Muscle of arm (tissue), 12 donors: Measurements from ENCODE around the gene UQCC2. TPM values are rescaled to one million over a fixed set of nuclear protein-coding genes. Genes with fewer than 3 reads are reported as not detected.

Experiments
- DNase-seq: peaks from one replicate; pipeline ENCODE4 v3.0.0-alpha.2; 2013
- polyA plus RNA-seq, 12 donors: library from polyadenylated mRNA; unstranded; fragments of 120-200 nt; gene quantifications; one replicate each; pipeline ENCODE4 v1.2.1, GENCODE V29; 2013; ENCODE audit not compliant: insufficient read length in 12 of 12

The UQCC2 gene
- polyA plus RNA-seq, 12 donors, result 40.5 to 90.5 (median 67.4) TPM; not detected in 1

DNA sequence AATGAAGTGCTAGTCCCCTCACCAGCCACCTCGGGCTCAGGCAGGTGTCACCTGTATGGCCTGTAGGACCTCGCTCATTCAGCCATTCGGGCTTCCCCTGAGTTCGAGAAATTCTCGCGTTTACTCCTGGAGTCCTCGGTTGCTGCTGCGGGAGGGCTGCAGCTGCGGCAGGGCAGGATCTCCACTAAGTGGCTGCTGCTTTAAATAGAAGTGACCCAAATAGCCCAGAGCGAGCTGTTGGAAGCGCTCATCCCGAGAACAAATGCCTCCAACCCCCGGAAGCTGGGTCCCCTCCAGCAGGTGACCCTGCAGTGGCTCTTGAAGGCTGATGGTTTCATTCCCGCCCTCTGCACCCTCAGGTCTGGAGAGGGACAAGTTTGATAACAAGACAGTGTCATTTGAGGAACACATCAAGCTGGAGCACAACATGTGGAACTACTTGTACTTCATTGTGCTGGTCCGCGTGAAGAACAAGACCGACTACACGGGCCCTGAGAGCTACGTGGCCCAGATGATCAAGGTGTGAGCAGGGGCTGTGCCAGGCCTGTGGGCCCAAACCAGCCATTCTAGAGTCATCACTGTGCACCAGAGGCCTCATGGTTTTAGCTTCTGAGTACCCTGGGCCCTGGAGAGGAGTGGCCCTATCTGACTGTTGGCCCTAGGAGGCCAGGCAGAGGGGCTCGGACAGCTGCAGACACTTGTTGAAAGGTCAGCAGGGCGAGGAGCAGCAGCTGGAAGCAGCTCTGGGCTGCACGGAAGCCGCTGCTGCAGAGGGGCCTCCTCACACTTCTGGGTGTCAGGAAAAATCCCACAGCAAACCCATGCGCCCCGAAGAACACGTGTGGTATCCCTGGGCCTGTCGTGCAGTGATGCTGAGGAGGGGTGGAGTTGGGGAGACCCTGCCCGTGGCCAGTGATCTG lies 18.1 kb downstream of the UQCC2 start:
- DNase-seq, result no peak

- no peak for DNase-seq
Measured at GRCh38 chr6:33692760-33693158, 18.7 kb downstream of the UQCC2 start.

DNA sequence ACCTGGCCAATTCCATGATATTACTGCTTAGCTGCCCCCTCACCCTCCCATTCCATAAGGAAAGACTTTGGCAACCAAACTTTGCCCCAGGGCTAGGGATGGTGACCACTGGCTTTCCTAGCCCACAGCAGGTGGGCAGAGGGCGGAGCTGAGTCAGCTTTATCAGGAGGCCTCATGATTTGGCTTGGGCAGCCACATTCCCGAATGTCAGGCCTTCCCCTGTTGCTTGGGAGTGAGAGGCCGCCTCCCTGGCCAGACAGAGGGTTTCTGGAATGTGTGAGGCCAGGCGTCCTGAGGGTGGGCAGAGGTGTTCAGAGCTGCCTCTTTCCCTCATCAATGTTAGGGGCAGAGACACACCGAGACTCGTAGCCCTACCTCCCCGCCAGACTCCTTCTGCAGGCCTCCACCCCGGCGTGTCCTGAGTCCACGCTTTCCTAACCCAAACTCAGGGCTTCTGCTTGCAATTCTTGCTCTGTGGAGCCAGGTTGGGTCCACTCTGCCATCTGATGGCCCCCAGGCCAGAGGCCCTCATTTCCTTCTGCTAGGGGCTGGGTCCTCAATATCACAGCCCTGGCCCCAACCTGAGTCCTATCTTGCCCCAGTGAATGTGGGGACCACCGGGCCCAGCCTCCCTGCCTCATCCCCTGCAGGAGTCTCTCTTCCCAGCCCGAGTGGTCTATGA lies 19.3 kb downstream of the UQCC2 start:
- DNase-seq, result no peak

GRCh38 chr6:33691456-33692077 lies 19.9 kb downstream of the UQCC2 start:
- DNase-seq, result no peak

DNA sequence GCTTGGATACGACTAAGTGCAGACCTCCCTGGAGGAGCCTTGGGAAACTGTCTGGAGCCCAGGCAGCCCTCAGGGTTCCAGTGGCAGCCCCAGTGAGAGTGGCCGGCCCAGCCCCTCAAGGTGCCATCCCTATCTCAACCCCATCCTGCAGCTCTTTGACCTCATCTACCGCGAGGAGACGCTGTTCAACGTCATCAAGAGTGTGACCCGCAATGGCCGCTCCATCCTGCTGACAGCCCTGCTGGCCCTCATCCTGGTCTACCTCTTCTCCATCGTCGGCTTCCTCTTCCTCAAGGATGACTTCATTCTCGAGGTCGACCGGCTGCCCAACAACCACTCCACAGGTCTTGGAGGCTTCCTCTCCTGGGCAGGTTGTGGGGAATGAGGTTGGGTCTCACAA lies 20.7 kb downstream of the UQCC2 start:
- DNase-seq, result no peak

DNA sequence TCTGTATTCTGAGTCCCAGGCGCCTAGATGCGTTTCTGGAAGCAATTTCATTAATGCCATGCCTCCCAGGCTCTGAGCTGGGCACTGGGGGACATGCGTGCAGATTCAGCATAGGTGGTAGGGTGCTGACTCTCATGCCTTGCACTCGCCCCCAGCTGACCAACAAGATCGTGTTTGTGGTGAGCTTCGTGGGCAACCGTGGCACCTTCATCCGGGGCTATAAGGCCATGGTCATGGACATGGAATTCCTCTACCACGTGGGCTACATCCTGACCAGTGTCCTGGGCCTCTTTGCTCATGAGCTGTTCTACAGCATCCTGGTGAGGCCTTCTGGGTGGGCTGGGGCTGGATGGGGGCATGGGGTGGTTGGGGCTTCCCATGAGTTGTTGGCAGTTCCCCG lies 21.6 kb downstream of the UQCC2 start:
- DNase-seq, result no peak

- DNase-seq, result no peak
Measured at GRCh38 chr6:33689148-33689494, 22.4 kb downstream of the UQCC2 start.

GRCh38 chr6:33688451-33689147 lies 22.9 kb downstream of the UQCC2 start:
- no peak for DNase-seq

DNA sequence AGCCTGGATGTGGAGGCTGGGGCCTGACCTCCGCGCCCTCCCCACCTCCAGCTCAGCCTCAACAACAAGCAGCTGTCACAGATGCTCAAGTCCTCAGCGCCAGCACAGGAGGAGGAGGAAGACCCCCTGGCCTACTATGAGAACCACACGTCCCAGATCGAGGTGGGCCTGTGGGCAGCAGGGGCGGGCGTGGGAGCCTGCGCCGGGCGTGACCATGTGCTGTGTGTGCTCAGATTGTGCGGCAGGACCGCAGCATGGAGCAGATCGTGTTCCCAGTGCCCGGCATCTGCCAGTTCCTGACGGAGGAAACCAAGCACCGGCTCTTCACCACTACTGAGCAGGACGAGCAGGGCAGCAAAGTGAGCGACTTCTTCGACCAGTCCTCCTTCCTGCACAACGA lies 23.5 kb downstream of the UQCC2 start:
- no peak for DNase-seq

- DNase-seq, result no peak
Measured at GRCh38 chr6:33686981-33687975, 24.2 kb downstream of the UQCC2 start.

DNA sequence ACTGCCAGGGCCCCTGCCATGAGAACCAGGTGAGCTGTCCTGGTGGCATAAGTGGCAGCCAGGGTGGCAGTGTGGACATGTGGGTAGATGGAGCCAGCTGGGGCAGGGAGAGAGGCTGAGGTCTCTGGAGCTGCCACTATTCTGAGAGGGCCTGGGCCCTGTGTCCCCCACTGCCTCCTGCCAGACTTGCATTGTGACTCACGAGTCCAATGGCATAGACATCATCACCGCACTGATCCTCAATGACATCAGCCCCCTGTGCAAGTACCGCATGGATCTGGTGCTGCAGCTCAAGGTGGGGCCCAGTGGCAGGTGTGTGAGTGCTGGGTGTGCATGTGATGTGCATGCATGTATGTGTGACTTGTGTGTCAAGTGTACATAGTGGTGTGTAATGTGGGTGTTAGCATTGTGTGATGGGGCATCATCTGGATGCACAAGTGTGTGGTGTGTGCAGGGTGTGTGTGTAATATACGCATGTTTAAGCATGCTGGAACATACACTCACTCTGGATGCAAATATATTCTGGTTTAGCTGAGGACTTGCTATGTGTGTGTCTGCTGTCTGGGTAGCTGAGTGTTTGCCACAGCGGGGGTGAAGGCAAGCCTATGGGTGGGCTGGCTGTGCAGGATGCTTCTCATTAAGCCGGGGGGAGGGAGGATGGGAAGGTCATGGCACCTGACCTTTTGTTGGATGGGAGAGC lies 25.1 kb downstream of the UQCC2 start:
- no peak for DNase-seq

GRCh38 chr6:33685411-33686224 lies 25.9 kb downstream of the UQCC2 start:
- no peak for DNase-seq

DNA sequence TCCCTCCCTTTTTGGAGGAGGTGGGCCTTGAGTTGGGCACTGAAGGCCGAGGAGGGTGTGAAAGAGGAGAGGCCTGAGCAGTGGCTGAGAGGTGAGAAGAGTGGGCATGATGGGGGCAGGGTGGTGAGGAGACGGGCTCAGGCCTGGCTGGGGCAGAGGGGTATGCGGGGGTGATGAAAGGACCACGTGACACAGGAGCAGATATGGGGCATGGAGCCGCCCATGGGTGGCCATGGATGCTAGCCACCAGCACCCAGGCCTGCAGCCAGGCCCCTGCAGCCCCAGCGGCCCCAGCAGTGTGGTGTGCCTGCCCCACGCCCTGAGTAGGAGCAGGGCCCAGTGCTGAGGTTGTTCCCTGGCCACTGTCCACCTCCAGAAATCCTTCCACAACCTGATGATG lies 26.5 kb downstream of the UQCC2 start:
- DNase-seq, result no peak

DNA sequence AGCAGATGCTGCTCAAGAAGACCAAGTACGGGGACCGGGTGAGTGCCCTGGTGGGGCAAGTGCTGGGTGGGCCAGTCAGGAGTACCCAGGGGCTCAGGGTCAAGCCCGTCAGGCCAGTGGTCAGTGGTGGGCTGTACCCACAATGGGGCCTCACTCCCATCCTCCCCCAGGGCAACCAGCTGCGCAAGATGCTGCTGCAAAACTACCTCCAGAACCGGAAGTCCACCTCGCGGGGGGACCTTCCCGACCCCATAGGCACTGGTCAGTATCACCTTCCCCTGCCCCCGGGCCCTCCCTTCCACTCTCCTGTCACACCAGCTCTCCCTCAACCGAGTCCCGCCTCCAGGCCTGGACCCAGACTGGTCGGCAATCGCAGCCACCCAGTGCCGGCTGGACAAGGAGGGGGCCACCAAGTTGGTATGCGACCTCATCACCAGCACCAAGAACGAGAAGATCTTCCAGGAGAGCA lies 27.0 kb downstream of the UQCC2 start:
- no peak for DNase-seq

GRCh38 chr6:33683576-33684427 lies 27.7 kb downstream of the UQCC2 start:
- DNase-seq, result no peak

GRCh38 chr6:33683051-33683571 lies 28.4 kb downstream of the UQCC2 start:
- DNase-seq, result no peak

DNA sequence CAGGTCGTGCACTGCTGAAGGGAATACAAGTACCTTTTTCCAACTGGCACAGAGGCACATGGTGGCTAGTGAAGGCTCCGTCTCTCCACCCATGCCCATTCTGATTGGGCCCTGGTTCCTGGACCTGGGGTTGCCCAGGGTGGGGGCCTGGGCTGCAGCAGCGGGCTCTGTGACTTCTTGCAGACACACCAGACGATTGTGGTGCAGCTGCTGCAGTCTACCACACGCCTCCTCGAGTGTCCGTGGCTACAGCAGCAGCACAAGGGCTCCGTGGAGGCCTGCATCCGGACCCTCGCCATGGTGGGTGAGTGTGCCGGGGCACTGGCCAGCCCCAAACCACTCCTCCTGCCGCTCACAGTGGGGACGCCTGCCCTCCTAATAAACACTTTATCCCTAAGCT lies 29.2 kb downstream of the UQCC2 start:
- DNase-seq, result no peak

GRCh38 chr6:33679761-33680160 lies 31.7 kb downstream of the UQCC2 start:
- no peak for DNase-seq
